CD14-positive monocyte (primary cell): Measurements from ENCODE around the gene ZFAND2B. TPM values are rescaled to one million over a fixed set of nuclear protein-coding genes. Genes with fewer than 3 reads are reported as not detected.

Source experiments
- DNase-seq, 3 donors: peaks; one replicate each; pipeline ENCODE4 v3.0.0-alpha.2; 2011 to 2022
- H2AFZ ChIP-seq: 2 replicates; pipeline ENCODE4 v1.6.0; 2012; ENCODE audit warnings: mild to moderate bottlenecking, low read depth, low read length, inconsistent platforms; ENCODE audit not compliant: insufficient read depth, poor library complexity, severe bottlenecking
- H3K27ac ChIP-seq, 2 donors: 1 replicate in 1 of 2; 2 replicates in 1 of 2; pipeline ENCODE4 v1.5.1; 2012 to 2013; ENCODE audit warnings: low read length in 2 of 2, control low read depth in 1 of 2, inconsistent platforms in 1 of 2, low read depth in 1 of 2, mild to moderate bottlenecking in 1 of 2
- H3K27me3 ChIP-seq, 2 donors: one replicate each; pipeline versions ENCODE4 v1.6.0 to v1.6.1; 2011 to 2013; ENCODE audit warnings: low read length in 2 of 2; ENCODE audit not compliant: control insufficient read depth in 2 of 2, insufficient read depth in 2 of 2
- H3K36me3 ChIP-seq, 2 donors: replicated peaks in 1 of 2; 1 replicate in 1 of 2; 2 replicates in 1 of 2; pipeline versions ENCODE4 v1.5.1 to v1.6.1; 2012 to 2013; ENCODE audit warnings: low read length in 2 of 2, control low read depth in 1 of 2, inconsistent platforms in 1 of 2, mild to moderate bottlenecking in 1 of 2; ENCODE audit not compliant: insufficient read depth in 2 of 2, control insufficient read depth in 1 of 2
- H3K4me1 ChIP-seq, 2 donors: 1 replicate in 1 of 2; 2 replicates in 1 of 2; pipeline versions ENCODE4 v1.5.1 to v1.6.1; 2012 to 2013; ENCODE audit warnings: low read length in 2 of 2, control low read depth in 1 of 2, inconsistent platforms in 1 of 2, mild to moderate bottlenecking in 1 of 2, moderate library complexity in 1 of 2; ENCODE audit not compliant: insufficient read depth in 2 of 2, control insufficient read depth in 1 of 2
- H3K4me2 ChIP-seq: replicated peaks from 2 replicates; pipeline ENCODE3; 2012; ENCODE audit warnings: low read length, moderate library complexity, mild to moderate bottlenecking; ENCODE audit not compliant: poor library complexity, severe bottlenecking; ENCODE audit errors: extremely low read depth
- H3K4me3 ChIP-seq, 3 experiments: fragments of 200-600 bp in 1 of 3; sonication (generic) in 1 of 3; replicated peaks in 1 of 3; 1 replicate in 2 of 3; 2 replicates in 1 of 3; pipeline ENCODE4 v1.5.1; 2011 to 2013; ENCODE audit warnings: low read length in 3 of 3, mild to moderate bottlenecking in 3 of 3, control low read depth in 2 of 3, low read depth in 2 of 3, inconsistent platforms in 1 of 3, moderate library complexity in 1 of 3
- H3K79me2 ChIP-seq: 2 replicates; pipeline ENCODE4 v1.6.0; 2012; ENCODE audit warnings: mild to moderate bottlenecking, control low read depth, inconsistent platforms, low read length, moderate library complexity; ENCODE audit not compliant: insufficient read depth
- H3K9ac ChIP-seq: 2 replicates; pipeline ENCODE4 v1.6.0; 2017; ENCODE audit warnings: low read length, mild to moderate bottlenecking; ENCODE audit not compliant: insufficient read depth, poor library complexity, severe bottlenecking
- H3K9me3 ChIP-seq, 2 donors: replicated peaks in 1 of 2; 1 replicate in 1 of 2; 2 replicates in 1 of 2; pipeline versions ENCODE4 v1.5.1 to v1.6.1; 2012 to 2013; ENCODE audit warnings: low read length in 2 of 2, control low read depth in 1 of 2; ENCODE audit not compliant: control insufficient read depth in 1 of 2, insufficient read depth in 1 of 2
- H4K20me1 ChIP-seq: 2 replicates; pipeline ENCODE4 v1.6.0; 2012; ENCODE audit warnings: mild to moderate bottlenecking, low read length, control low read depth, moderate library complexity; ENCODE audit not compliant: insufficient read depth
- H3K27ac Mint-ChIP-seq, 7 donors: one replicate each; pipeline ENCODE4 v1.8.0; 2020; ENCODE audit warnings: mild to moderate bottlenecking in 7 of 7, mixed read lengths in 7 of 7, moderate library complexity in 6 of 7, inconsistent platforms in 2 of 7
- H3K27me3 Mint-ChIP-seq, 3 donors: one replicate each; pipeline ENCODE4 v1.8.0; 2021 to 2022; ENCODE audit warnings: low read depth in 3 of 3, mild to moderate bottlenecking in 3 of 3, mixed read lengths in 3 of 3, moderate library complexity in 3 of 3, inconsistent platforms in 1 of 3
- H3K36me3 Mint-ChIP-seq, 2 donors: one replicate each; pipeline ENCODE4 v1.8.0; 2020; ENCODE audit warnings: mixed read lengths in 2 of 2, inconsistent platforms in 1 of 2, mild to moderate bottlenecking in 1 of 2
- H3K4me1 Mint-ChIP-seq: one replicate; pipeline ENCODE4 v1.8.0; 2020; ENCODE audit warnings: mild to moderate bottlenecking, mixed read lengths
- H3K4me3 Mint-ChIP-seq, 2 donors: one replicate each; pipeline ENCODE4 v1.8.0; 2020; ENCODE audit warnings: mild to moderate bottlenecking in 2 of 2, mixed read lengths in 2 of 2, moderate library complexity in 1 of 2
- H3K9me3 Mint-ChIP-seq, 7 donors: one replicate each; pipeline ENCODE4 v1.8.0; 2020 to 2022; ENCODE audit warnings: mixed read lengths in 7 of 7, mild to moderate bottlenecking in 6 of 7, moderate library complexity in 6 of 7, inconsistent platforms in 2 of 7
- CTCF ChIP-seq: fragments of 200-600 bp; IDR thresholded peaks from one replicate; pipeline ENCODE4 v1.8.0; 2022; ENCODE audit warnings: antibody characterized with exemption, mild to moderate bottlenecking
- WGBS: methylation state at CpG from one replicate; pipeline ENCODE4 v1.1.5; 2013; ENCODE audit warnings: missing lambda C conversion rate; ENCODE audit not compliant: insufficient coverage; 5-methylcytosine and 5-hydroxymethylcytosine counted together
- intact Hi-C, 2 donors: fragments of 100-400 bp; cut with micrococcal nuclease; formaldehyde crosslinking; loops; one replicate each; pipeline versions ENCODE4 v1.15.0 to v1.15.1; 2023
- polyA plus RNA-seq, 3 donors: library from polyadenylated mRNA; depleted of rRNA in 1 of 3; unstranded in 2 of 3; stranded (reverse) in 1 of 3; fragments of 300-500 nt in 2 of 3; fragments of >200 nt in 1 of 3; fragmentation: Illumina TruSeq in 2 of 3; gene quantifications; 1 replicate in 2 of 3; 2 replicates in 1 of 3; pipeline ENCODE4 v1.2.3, GENCODE V29; 2012 to 2021

Gene ZFAND2B
- polyA plus RNA-seq, 3 donors, result 45.7 to 98.9 (median 53.2) TPM

- no peak for DNase-seq
Observed at GRCh38 chr2:219159771-219160185, 46.8 kb upstream of the ZFAND2B start.

More at GRCh38 chr2:219159771-219160185, 46.8 kb upstream of the ZFAND2B start:
- Mint-ChIP-seq H3K27ac (peak overlapping the region in 6 of 7 donors; percentile 87 to 97 (median 94)), H3K4me3 (peak overlapping the region; percentile 93), H3K36me3 (peaks cover 25 to 29% of the 10 kb centered on the region in 2 donors), H3K4me1 (peaks cover 17% of the 10 kb centered on the region), H3K9me3 (no peaks in the 10 kb centered on the region), H3K27me3 (peaks cover 0 to 4% (median 2%) of the 10 kb centered on the region in 3 donors)
- no peaks in the 10 kb centered on the region for H3K9me3 ChIP-seq
- H3K9ac ChIP-seq, result peak overlapping the region; percentile 68
- 10% methylated on average over 7 of the region's 18 CpGs for WGBS
- H3K36me3 ChIP-seq, result peaks cover 12 to 21% of the 10 kb centered on the region in 2 donors
- H2AFZ ChIP-seq, result peak overlapping the region; percentile 80
- H3K4me2 ChIP-seq, result peak overlapping the region; percentile 79
- H3K27me3 ChIP-seq, result no peaks in the 10 kb centered on the region
- H3K79me2 ChIP-seq, result no peaks in the 10 kb centered on the region
- TF ChIP-seq CTCF, result no peak
- intact Hi-C loops, result loop anchor here (2.0 to 10.0 kb wide), 6 partner anchors 51 to 335 kb away; partner anchors contain the start of genes CRYBA2 (in 1 of the 2), DNPEP (in 1 of the 2) and GMPPA (in 1 of the 2)
- H4K20me1 ChIP-seq, result no peaks in the 10 kb centered on the region
- H3K4me3 ChIP-seq, result peak overlapping the region in 2 of 3 experiments; percentile 80 to 87
- peaks cover 15 to 18% of the 10 kb centered on the region in 2 donors for H3K4me1 ChIP-seq
- H3K27ac ChIP-seq, result peak overlapping the region; percentile 71 to 81
